Activated CD4-positive, alpha-beta memory T cell treated with anti-CD3 and anti-CD28 coated beads, Interleukin-2, amount 10 ng/mL, durations not matched to agents 7 days and 5 days (primary cell): Measurements from ENCODE around the gene CADPS2. TPM values are rescaled to one million over a fixed set of nuclear protein-coding genes. Genes with fewer than 3 reads are reported as not detected.
"Not testable (repeated sequence)": the region's sequence is repeated elsewhere in the genome, so short reads cannot be mapped to it uniquely, and the experiment has no call there.

Source experiments
- CTCF ChIA-PET: fragments of 350-600 bp; sonication (Branson Sonifier 250); formaldehyde crosslinking; loops from one replicate; lab custom pipeline; 2021; ENCODE audit warnings: antibody characterized with exemption, inconsistent platforms; lab: Charles Lee
- POLR2A ChIA-PET: fragments of 350-600 bp; sonication (Branson Sonifier 250); formaldehyde crosslinking; loops from one replicate; lab custom pipeline; 2021; ENCODE audit warnings: antibody characterized with exemption; lab: Charles Lee
- DNase-seq: peaks from one replicate; pipeline ENCODE4 v3.0.0-alpha.2; 2020
- H3K27ac Mint-ChIP-seq: one replicate; pipeline ENCODE4 v1.8.0; 2021; ENCODE audit warnings: mild to moderate bottlenecking, mixed read lengths
- H3K27me3 Mint-ChIP-seq: one replicate; pipeline ENCODE4 v1.8.0; 2021; ENCODE audit warnings: mixed read lengths
- H3K36me3 Mint-ChIP-seq: one replicate; pipeline ENCODE4 v1.8.0; 2021; ENCODE audit warnings: low read depth, mixed read lengths
- H3K4me1 Mint-ChIP-seq: one replicate; pipeline ENCODE4 v1.8.0; 2021; ENCODE audit warnings: mixed read lengths
- H3K4me3 Mint-ChIP-seq: one replicate; pipeline ENCODE4 v1.8.0; 2021; ENCODE audit warnings: mild to moderate bottlenecking, mixed read lengths
- H3K9me3 Mint-ChIP-seq: one replicate; pipeline ENCODE4 v1.8.0; 2021; ENCODE audit warnings: mixed read lengths
- total RNA-seq, 2 experiments: library from RNA; stranded (reverse); gene quantifications; one replicate each; pipeline ENCODE4 v1.2.3, GENCODE V29; 2021

Gene CADPS2
- total RNA-seq, 2 experiments from 2014 or later = not detected

- Mint-ChIP-seq H3K36me3 (peaks cover 5% of the 10 kb centered on the region), H3K4me3 (no peak overlapping the region), H3K27ac (no peak overlapping the region), H3K27me3 (peaks cover 74% of the 10 kb centered on the region), H3K4me1 (no peaks in the 10 kb centered on the region), H3K9me3 (no peaks in the 10 kb centered on the region)
- CTCF ChIA-PET = no interaction called here
- POLR2A ChIA-PET = no interaction called here
- DNase-seq = no peak
These were observed 584.2 kb downstream of the CADPS2 start for GRCh38 chr7:122301858-122302760.

- POLR2A ChIA-PET = no interaction called here
These were observed 585.1 kb downstream of the CADPS2 start for GRCh38 chr7:122300956-122301833.

GRCh38 chr7:122300211-122300932, 585.9 kb downstream of the CADPS2 start:
- Mint-ChIP-seq H3K27ac (no peak overlapping the region), H3K27me3 (peaks cover 59% of the 10 kb centered on the region), H3K9me3 (no peaks in the 10 kb centered on the region), H3K36me3 (peaks cover 5% of the 10 kb centered on the region), H3K4me3 (no peak overlapping the region), H3K4me1 (no peaks in the 10 kb centered on the region)
- ChIA-PET POLR2A (no interaction called here), CTCF (no interaction called here)
- no peak for DNase-seq

More at GRCh38 chr7:122300956-122301833, 585.1 kb downstream of the CADPS2 start:
- Mint-ChIP-seq H3K36me3 (peaks cover 5% of the 10 kb centered on the region), H3K4me3 (no peak overlapping the region), H3K27me3 (peaks cover 68% of the 10 kb centered on the region), H3K27ac (no peak overlapping the region), H3K4me1 (no peaks in the 10 kb centered on the region), H3K9me3 (no peaks in the 10 kb centered on the region)
- DNase-seq = no peak
- CTCF ChIA-PET = no interaction called here

GRCh38 chr7:122299624-122300210, 586.5 kb downstream of the CADPS2 start:
- H3K27ac Mint-ChIP-seq = no peak overlapping the region
- no peaks in the 10 kb centered on the region for H3K4me1 Mint-ChIP-seq
- CTCF ChIA-PET = no interaction called here

GRCh38 chr7:122298618-122299017, 587.6 kb downstream of the CADPS2 start:
- no peak overlapping the region for H3K27ac Mint-ChIP-seq
- no peaks in the 10 kb centered on the region for H3K4me1 Mint-ChIP-seq
- H3K36me3 Mint-ChIP-seq = peaks cover 5% of the 10 kb centered on the region
- peaks cover 45% of the 10 kb centered on the region for H3K27me3 Mint-ChIP-seq
- ChIA-PET POLR2A (no interaction called here), CTCF (no interaction called here)
- no peak for DNase-seq
- no peaks in the 10 kb centered on the region for H3K9me3 Mint-ChIP-seq
- H3K4me3 Mint-ChIP-seq = no peak overlapping the region

More at GRCh38 chr7:122299624-122300210, 586.5 kb downstream of the CADPS2 start:
- H3K27me3 Mint-ChIP-seq = peaks cover 55% of the 10 kb centered on the region
- H3K9me3 Mint-ChIP-seq = no peaks in the 10 kb centered on the region
- H3K4me3 Mint-ChIP-seq = no peak overlapping the region
- H3K36me3 Mint-ChIP-seq = peaks cover 5% of the 10 kb centered on the region
- no peak for DNase-seq
- POLR2A ChIA-PET = no interaction called here

GRCh38 chr7:122298131-122298530, 588.1 kb downstream of the CADPS2 start:
- ChIA-PET CTCF (no interaction called here), POLR2A (no interaction called here)
- Mint-ChIP-seq H3K4me1 (no peaks in the 10 kb centered on the region), H3K27ac (no peak overlapping the region), H3K9me3 (no peaks in the 10 kb centered on the region), H3K36me3 (peaks cover 3% of the 10 kb centered on the region), H3K27me3 (peaks cover 41% of the 10 kb centered on the region), H3K4me3 (no peak overlapping the region)
- DNase-seq = no peak

- H3K4me1 Mint-ChIP-seq = no peaks in the 10 kb centered on the region
- no peaks in the 10 kb centered on the region for H3K9me3 Mint-ChIP-seq
- H3K36me3 Mint-ChIP-seq = no peaks in the 10 kb centered on the region
- ChIA-PET CTCF (no interaction called here), POLR2A (no interaction called here)
- H3K27ac Mint-ChIP-seq = no peak overlapping the region
- no peaks in the 10 kb centered on the region for H3K27me3 Mint-ChIP-seq
- no peak overlapping the region for H3K4me3 Mint-ChIP-seq
- no peak for DNase-seq
These were observed 595.1 kb downstream of the CADPS2 start for GRCh38 chr7:122291189-122291588.

GRCh38 chr7:122290476-122290875, 595.8 kb downstream of the CADPS2 start:
- H3K27me3 Mint-ChIP-seq = no peaks in the 10 kb centered on the region
- CTCF ChIA-PET = no interaction called here
- POLR2A ChIA-PET = no interaction called here
- no peaks in the 10 kb centered on the region for H3K36me3 Mint-ChIP-seq
- no peaks in the 10 kb centered on the region for H3K9me3 Mint-ChIP-seq
- no peak for DNase-seq
- H3K4me3 Mint-ChIP-seq = no peak overlapping the region
- no peak overlapping the region for H3K27ac Mint-ChIP-seq
- no peaks in the 10 kb centered on the region for H3K4me1 Mint-ChIP-seq

- Mint-ChIP-seq H3K27me3 (no peaks in the 10 kb centered on the region), H3K27ac (no peak overlapping the region), H3K4me3 (no peak overlapping the region), H3K9me3 (no peaks in the 10 kb centered on the region), H3K36me3 (no peaks in the 10 kb centered on the region), H3K4me1 (no peaks in the 10 kb centered on the region)
- no peak for DNase-seq
- POLR2A ChIA-PET = no interaction called here
- CTCF ChIA-PET = no interaction called here
These were observed 596.8 kb downstream of the CADPS2 start for GRCh38 chr7:122289426-122289825.

- CTCF ChIA-PET, H3K36me3 Mint-ChIP-seq, H3K4me1 Mint-ChIP-seq, H3K9me3 Mint-ChIP-seq, DNase-seq, H3K27ac Mint-ChIP-seq, H3K4me3 Mint-ChIP-seq, H3K27me3 Mint-ChIP-seq, POLR2A ChIA-PET: not testable (repeated sequence)
These were observed 601.7 kb downstream of the CADPS2 start for GRCh38 chr7:122284608-122285007.

GRCh38 chr7:122273117-122273516, 613.1 kb downstream of the CADPS2 start:
- H3K4me1 Mint-ChIP-seq = no peaks in the 10 kb centered on the region
- ChIA-PET POLR2A (no interaction called here), CTCF (no interaction called here)
- peaks cover 4% of the 10 kb centered on the region for H3K9me3 Mint-ChIP-seq
- H3K27ac Mint-ChIP-seq = no peak overlapping the region
- no peaks in the 10 kb centered on the region for H3K27me3 Mint-ChIP-seq
- no peaks in the 10 kb centered on the region for H3K36me3 Mint-ChIP-seq
- DNase-seq = no peak
- H3K4me3 Mint-ChIP-seq = no peak overlapping the region

- ChIA-PET POLR2A (no interaction called here), CTCF (interaction anchor here (1.0 kb wide), 1 partner anchor 32 kb away, joined by 3 read pairs; no protein-coding TSS in a partner anchor)
- H3K4me3 Mint-ChIP-seq = no peak overlapping the region
- no peaks in the 10 kb centered on the region for H3K4me1 Mint-ChIP-seq
- H3K9me3 Mint-ChIP-seq = no peaks in the 10 kb centered on the region
- no peaks in the 10 kb centered on the region for H3K36me3 Mint-ChIP-seq
- no peak for DNase-seq
- no peaks in the 10 kb centered on the region for H3K27me3 Mint-ChIP-seq
- no peak overlapping the region for H3K27ac Mint-ChIP-seq
These were observed 617.0 kb downstream of the CADPS2 start for GRCh38 chr7:122269241-122269640.
